GM19193 (cell line): ENCODE data around the gene PCDHA8.

ENCODE experiments used
- POLR2A ChIP-seq: IDR thresholded peaks from 4 replicates; pipeline ENCODE4 v1.6.1; 2011; ENCODE audit not compliant: insufficient read depth, insufficient read length; ENCODE audit errors: extremely low read depth

Gene PCDHA8

GRCh38 chr5:140840978-140841962 is at the start of gene PCDHA8:
Gene PCDHA8, plus strand, starts transcription at chr5:140841187. Its CDS starts 135 bp downstream, at chr5:140841322.
- TF ChIP-seq POLR2A: no peak

GRCh38 chr5:140794595-140795258 is 46.3 kb upstream of the PCDHA8 start, which contains the start of gene PCDHA2:
Gene PCDHA2, plus strand, starts transcription at chr5:140794852.
- no peak for TF ChIP-seq POLR2A

- TF ChIP-seq POLR2A: no peak
Observed at GRCh38 chr5:140795259-140795641, 45.7 kb upstream of the PCDHA8 start.

GRCh38 chr5:140796718-140797095 is 44.3 kb upstream of the PCDHA8 start:
- TF ChIP-seq POLR2A: no peak

DNA sequence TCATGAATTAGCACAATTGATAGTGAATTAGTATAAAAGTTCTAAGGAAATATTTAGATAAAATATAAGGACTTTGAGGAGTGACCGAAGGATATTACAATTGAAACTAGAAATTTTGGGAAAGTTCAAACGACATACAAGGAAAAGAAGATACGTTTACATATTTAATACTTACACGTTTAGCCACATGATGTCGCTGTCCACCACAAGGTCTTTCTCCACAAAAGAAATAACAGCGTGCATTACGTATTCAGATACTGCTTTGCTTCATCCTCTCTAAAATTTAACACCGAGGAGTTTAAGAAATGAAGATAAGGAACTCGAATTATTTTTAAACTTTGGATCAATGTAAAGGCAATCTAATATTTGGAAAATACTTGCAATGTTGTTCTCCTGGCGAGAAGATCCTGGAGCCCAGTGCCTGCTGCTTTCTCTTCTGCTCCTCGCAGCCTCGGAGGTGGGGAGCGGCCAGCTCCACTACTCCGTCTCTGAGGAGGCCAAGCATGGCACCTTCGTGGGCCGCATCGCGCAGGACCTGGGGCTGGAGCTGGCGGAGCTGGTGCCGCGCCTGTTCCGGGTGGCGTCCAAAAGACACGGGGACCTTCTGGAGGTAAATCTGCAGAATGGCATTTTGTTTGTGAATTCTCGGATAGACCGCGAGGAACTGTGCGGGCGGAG is 40.0 kb upstream of the PCDHA8 start, which contains the start of gene PCDHA3:
Gene PCDHA3, plus strand, starts transcription at position 242 of the 678 bp plus-strand sequence.
- no peak for TF ChIP-seq POLR2A

GRCh38 chr5:140801494-140801841 is 39.5 kb upstream of the PCDHA8 start:
- TF ChIP-seq POLR2A: no peak

DNA sequence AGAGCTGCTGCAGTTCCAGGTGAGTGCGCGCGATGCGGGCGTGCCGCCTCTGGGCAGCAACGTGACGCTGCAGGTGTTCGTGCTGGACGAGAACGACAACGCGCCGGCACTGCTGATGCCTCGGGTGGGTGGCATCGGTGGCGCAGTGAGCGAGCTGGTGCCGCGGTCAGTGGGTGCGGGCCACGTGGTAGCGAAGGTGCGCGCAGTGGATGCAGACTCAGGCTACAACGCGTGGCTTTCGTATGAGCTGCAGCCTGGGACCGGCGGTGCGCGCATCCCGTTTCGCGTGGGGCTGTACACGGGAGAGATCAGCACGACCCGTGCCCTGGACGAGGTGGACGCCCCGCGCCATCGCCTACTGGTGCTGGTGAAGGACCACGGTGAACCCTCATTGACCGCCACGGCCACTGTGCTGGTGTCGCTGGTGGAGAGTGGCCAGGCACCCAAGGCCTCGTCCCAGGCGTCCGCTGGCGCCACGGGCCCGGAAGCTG is 38.2 kb upstream of the PCDHA8 start:
- TF ChIP-seq POLR2A: no peak

- TF ChIP-seq POLR2A: no peak
Observed at GRCh38 chr5:140806834-140807775, 33.9 kb upstream of the PCDHA8 start, which contains the start of gene PCDHA4. Gene PCDHA4, plus strand, starts transcription at chr5:140807068.

- no peak for TF ChIP-seq POLR2A
Observed at GRCh38 chr5:140808889-140809291, 32.1 kb upstream of the PCDHA8 start.

GRCh38 chr5:140821375-140822280 is 19.4 kb upstream of the PCDHA8 start, which contains the start of gene PCDHA5:
Gene PCDHA5, plus strand, starts transcription at chr5:140821613.
- no peak for TF ChIP-seq POLR2A

DNA sequence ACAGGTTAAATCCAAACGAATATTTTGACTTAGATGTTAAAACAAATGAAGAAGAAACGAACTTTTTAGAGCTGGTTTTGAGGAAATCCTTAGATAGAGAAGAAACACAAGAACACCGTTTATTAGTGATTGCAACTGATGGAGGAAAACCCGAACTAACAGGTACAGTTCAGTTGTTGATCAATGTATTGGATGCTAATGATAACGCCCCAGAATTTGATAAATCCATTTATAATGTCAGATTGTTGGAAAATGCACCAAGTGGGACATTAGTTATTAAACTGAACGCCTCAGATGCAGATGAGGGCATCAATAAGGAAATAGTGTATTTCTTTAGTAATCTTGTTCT is 18.7 kb upstream of the PCDHA8 start:
- no peak for TF ChIP-seq POLR2A

- no peak for TF ChIP-seq POLR2A
Observed at GRCh38 chr5:140823475-140823874, 17.5 kb upstream of the PCDHA8 start.
